CD8-positive, alpha-beta memory T cell (primary cell): ENCODE data around the gene LRP1B. TPM values are rescaled to one million over a fixed set of nuclear protein-coding genes. Genes with fewer than 3 reads are reported as not detected.

ENCODE experiments used
- CTCF ChIA-PET: fragments of 350-600 bp; sonication (Branson Sonifier 250); formaldehyde crosslinking; loops from one replicate; lab custom pipeline; 2021; ENCODE audit warnings: antibody characterized with exemption; lab: Charles Lee
- POLR2A ChIA-PET: fragments of 350-600 bp; sonication (Branson Sonifier 250); formaldehyde crosslinking; loops from one replicate; lab custom pipeline; 2021; ENCODE audit warnings: antibody characterized with exemption; lab: Charles Lee
- DNase-seq, 5 donors: peaks; one replicate each; pipeline versions ENCODE4 v3.0.0 to v3.0.0-alpha.2; 2020 to 2022; ENCODE audit warnings: mixed read lengths in 1 of 5
- H3K27ac ChIP-seq: one replicate; pipeline ENCODE4 v1.7.0; 2013; ENCODE audit warnings: low read depth, mild to moderate bottlenecking, low read length, moderate library complexity
- H3K27me3 ChIP-seq: 2 replicates; pipeline ENCODE4 v1.7.0; 2013; ENCODE audit warnings: low read length, mild to moderate bottlenecking; ENCODE audit not compliant: insufficient read depth, poor library complexity, severe bottlenecking
- H3K36me3 ChIP-seq: 2 replicates; pipeline ENCODE4 v1.7.0; 2013; ENCODE audit warnings: mild to moderate bottlenecking, low read length, moderate library complexity; ENCODE audit not compliant: insufficient read depth
- H3K4me1 ChIP-seq: 2 replicates; pipeline ENCODE4 v1.7.0; 2013; ENCODE audit warnings: mild to moderate bottlenecking, low read length, moderate library complexity; ENCODE audit not compliant: insufficient read depth
- H3K4me3 ChIP-seq: 2 replicates; pipeline ENCODE4 v1.7.0; 2013; ENCODE audit warnings: mild to moderate bottlenecking, low read length
- H3K9me3 ChIP-seq: 2 replicates; pipeline ENCODE4 v1.7.0; 2013; ENCODE audit warnings: mild to moderate bottlenecking, low read length
- H3K27ac Mint-ChIP-seq, 8 donors: one replicate each; pipeline ENCODE4 v1.8.0; 2020 to 2021; ENCODE audit warnings: mixed read lengths in 8 of 8, mild to moderate bottlenecking in 6 of 8, inconsistent platforms in 3 of 8, moderate library complexity in 3 of 8
- H3K27me3 Mint-ChIP-seq, 2 donors: one replicate each; pipeline ENCODE4 v1.8.0; 2020 to 2021; ENCODE audit warnings: mixed read lengths in 2 of 2, mild to moderate bottlenecking in 1 of 2, moderate library complexity in 1 of 2
- H3K36me3 Mint-ChIP-seq, 3 donors: one replicate each; pipeline ENCODE4 v1.8.0; 2020 to 2021; ENCODE audit warnings: mixed read lengths in 3 of 3, inconsistent platforms in 1 of 3, mild to moderate bottlenecking in 1 of 3
- H3K4me1 Mint-ChIP-seq, 3 donors: one replicate each; pipeline ENCODE4 v1.8.0; 2020 to 2021; ENCODE audit warnings: mixed read lengths in 3 of 3, inconsistent platforms in 1 of 3, mild to moderate bottlenecking in 1 of 3
- H3K4me3 Mint-ChIP-seq, 7 donors: one replicate each; pipeline ENCODE4 v1.8.0; 2020 to 2021; ENCODE audit warnings: mixed read lengths in 7 of 7, mild to moderate bottlenecking in 6 of 7, moderate library complexity in 4 of 7, inconsistent platforms in 2 of 7
- H3K9me3 Mint-ChIP-seq, 5 donors: one replicate each; pipeline ENCODE4 v1.8.0; 2020 to 2022; ENCODE audit warnings: mixed read lengths in 5 of 5, mild to moderate bottlenecking in 3 of 5, moderate library complexity in 2 of 5, inconsistent platforms in 1 of 5
- polyA plus RNA-seq: library from polyadenylated mRNA; unstranded; fragments of 300-500 nt; fragmentation: Illumina TruSeq; gene quantifications from one replicate; pipeline ENCODE4 v1.2.3, GENCODE V29; 2021
- total RNA-seq, 2 experiments: library from RNA; stranded (reverse); gene quantifications; one replicate each; pipeline ENCODE4 v1.2.3, GENCODE V29; 2021

The LRP1B gene
- total and polyA plus RNA-seq, 3 experiments from 2014 or later = not detected

DNA sequence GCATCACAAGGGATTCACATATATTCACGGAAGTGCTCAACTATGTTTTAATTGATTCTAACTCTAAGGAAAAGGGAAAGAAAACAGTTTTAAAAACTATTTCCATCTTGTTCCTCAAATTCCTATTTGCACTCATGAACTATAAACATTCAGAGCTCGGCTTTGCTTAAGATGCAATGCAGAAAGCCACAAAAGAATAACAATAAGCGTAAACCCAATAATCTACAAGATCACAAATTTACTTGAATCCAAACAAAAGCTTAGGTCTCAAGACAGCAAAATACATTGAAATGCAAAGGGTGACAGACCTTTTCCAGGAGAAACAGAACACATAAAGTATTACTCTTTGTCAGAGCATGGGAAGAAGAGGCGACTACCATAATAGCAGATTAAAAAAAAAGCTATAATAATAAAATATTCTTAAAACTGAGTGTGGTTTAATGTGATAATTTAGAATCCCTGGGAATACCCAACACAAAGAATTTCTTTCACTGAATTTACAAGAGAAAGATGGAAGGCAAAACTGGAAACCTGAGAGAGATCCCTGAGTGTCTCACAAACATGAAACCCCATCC lies 1094.9 kb downstream of the LRP1B start:
- Histone ChIP-seq H3K27me3 (no peaks in the 10 kb centered on the region), H3K36me3 (no peaks in the 10 kb centered on the region), H3K4me1 (no peaks in the 10 kb centered on the region), H3K9me3 (no peaks in the 10 kb centered on the region), H3K4me3 (no peak overlapping the region), H3K27ac (no peak overlapping the region)
- no peaks in the 10 kb centered on the region for H3K36me3 Mint-ChIP-seq
- ChIA-PET POLR2A (no interaction called here), CTCF (no interaction called here)
- peaks cover 0 to 41% (median 14%) of the 10 kb centered on the region in 5 donors for H3K9me3 Mint-ChIP-seq
- H3K4me3 Mint-ChIP-seq = no peak overlapping the region
- no peaks in the 10 kb centered on the region for H3K4me1 Mint-ChIP-seq
- H3K27me3 Mint-ChIP-seq = no peaks in the 10 kb centered on the region
- H3K27ac Mint-ChIP-seq = no peak overlapping the region
- DNase-seq = no peak

DNA sequence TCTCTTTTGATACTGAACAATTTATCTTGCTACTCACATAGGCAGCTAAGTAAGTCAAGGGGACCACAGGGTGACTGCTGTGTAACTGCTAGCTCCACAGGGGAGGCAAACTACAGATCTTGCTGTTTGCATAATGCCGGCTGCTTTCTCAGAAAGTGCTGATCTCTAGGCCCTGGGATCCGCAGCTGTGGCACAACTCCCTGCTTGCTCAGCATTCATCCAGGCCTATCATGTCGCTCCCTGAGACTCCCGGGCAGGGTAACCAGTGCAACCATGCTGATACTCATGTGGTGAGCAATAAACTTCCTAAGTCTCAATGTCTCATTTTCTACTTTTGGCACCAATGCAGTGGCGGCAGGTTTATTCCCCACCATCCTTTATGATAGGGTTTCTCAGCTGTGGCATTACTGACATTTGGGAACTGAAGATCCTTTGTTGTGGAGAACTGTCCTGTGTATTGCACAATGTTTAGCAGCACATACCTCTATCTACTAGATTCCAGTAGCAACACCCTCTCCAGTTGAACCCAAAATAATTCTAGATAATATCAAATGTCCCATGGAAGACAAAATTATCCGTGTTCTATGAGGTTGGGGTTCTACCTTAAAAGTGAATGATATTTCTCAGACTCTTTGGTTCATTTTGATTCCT lies 1101.3 kb downstream of the LRP1B start:
- Histone ChIP-seq H3K27ac (no peak overlapping the region), H3K9me3 (no peaks in the 10 kb centered on the region), H3K4me3 (no peak overlapping the region), H3K36me3 (no peaks in the 10 kb centered on the region), H3K4me1 (no peaks in the 10 kb centered on the region), H3K27me3 (no peaks in the 10 kb centered on the region)
- Mint-ChIP-seq H3K4me3 (no peak overlapping the region), H3K9me3 (peaks cover 3 to 48% (median 16%) of the 10 kb centered on the region in 5 donors), H3K36me3 (no peaks in the 10 kb centered on the region), H3K4me1 (no peaks in the 10 kb centered on the region), H3K27me3 (no peaks in the 10 kb centered on the region), H3K27ac (no peak overlapping the region)
- CTCF ChIA-PET = no interaction called here
- DNase-seq = no peak
- POLR2A ChIA-PET = no interaction called here

- Histone ChIP-seq H3K4me3 (no peak overlapping the region), H3K4me1 (no peaks in the 10 kb centered on the region), H3K27ac (no peak overlapping the region), H3K27me3 (no peaks in the 10 kb centered on the region), H3K9me3 (no peaks in the 10 kb centered on the region), H3K36me3 (no peaks in the 10 kb centered on the region)
- H3K9me3 Mint-ChIP-seq = peaks cover 3 to 44% (median 12%) of the 10 kb centered on the region in 5 donors
- H3K27me3 Mint-ChIP-seq = no peaks in the 10 kb centered on the region
- ChIA-PET CTCF (no interaction called here), POLR2A (no interaction called here)
- no peaks in the 10 kb centered on the region for H3K36me3 Mint-ChIP-seq
- no peak for DNase-seq
- H3K4me3 Mint-ChIP-seq = no peak overlapping the region
- H3K4me1 Mint-ChIP-seq = no peaks in the 10 kb centered on the region
- no peak overlapping the region for H3K27ac Mint-ChIP-seq
Observed at GRCh38 chr2:141027221-141027620, 1103.6 kb downstream of the LRP1B start.

GRCh38 chr2:141021611-141022010 lies 1109.2 kb downstream of the LRP1B start:
- POLR2A ChIA-PET = no interaction called here
- Histone ChIP-seq H3K4me3 (no peak overlapping the region), H3K27me3 (no peaks in the 10 kb centered on the region)

GRCh38 chr2:141021109-141021508 lies 1109.7 kb downstream of the LRP1B start:
- CTCF ChIA-PET = no interaction called here
- H3K9me3 Mint-ChIP-seq = peaks cover 0 to 25% (median 4%) of the 10 kb centered on the region in 5 donors
- H3K4me3 Mint-ChIP-seq = no peak overlapping the region

More at GRCh38 chr2:141021611-141022010, 1109.2 kb downstream of the LRP1B start:
- Mint-ChIP-seq H3K36me3 (no peaks in the 10 kb centered on the region), H3K9me3 (peaks cover 0 to 25% (median 4%) of the 10 kb centered on the region in 5 donors), H3K4me3 (no peak overlapping the region), H3K27me3 (no peaks in the 10 kb centered on the region), H3K4me1 (no peaks in the 10 kb centered on the region), H3K27ac (no peak overlapping the region)
- no peaks in the 10 kb centered on the region for H3K9me3 ChIP-seq
- H3K36me3 ChIP-seq = no peaks in the 10 kb centered on the region
- CTCF ChIA-PET = no interaction called here
- no peak overlapping the region for H3K27ac ChIP-seq
- no peak for DNase-seq
- H3K4me1 ChIP-seq = no peaks in the 10 kb centered on the region

DNA sequence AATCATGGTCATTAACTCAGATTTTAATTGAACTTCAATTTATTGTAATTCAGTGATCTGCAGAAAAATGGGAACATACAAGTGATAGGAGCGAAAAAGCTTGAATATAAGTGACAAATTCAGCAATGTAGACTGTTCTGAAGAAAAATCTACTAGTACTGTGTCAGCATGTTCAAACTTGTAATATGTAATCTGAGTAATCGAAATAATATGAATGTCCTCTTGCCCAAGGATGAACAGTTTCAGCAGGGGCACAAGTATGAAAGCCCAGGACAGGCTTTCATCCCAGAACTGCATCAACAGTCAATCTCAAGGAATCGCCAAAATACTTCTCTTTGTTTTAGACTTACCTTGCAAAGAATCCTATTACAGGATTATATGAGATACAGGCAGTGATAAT lies 1110.5 kb downstream of the LRP1B start:
- Mint-ChIP-seq H3K4me3 (no peak overlapping the region), H3K27me3 (no peaks in the 10 kb centered on the region), H3K27ac (no peak overlapping the region), H3K36me3 (no peaks in the 10 kb centered on the region), H3K4me1 (no peaks in the 10 kb centered on the region), H3K9me3 (peaks cover 0 to 33% (median 3%) of the 10 kb centered on the region in 5 donors)
- Histone ChIP-seq H3K4me1 (no peaks in the 10 kb centered on the region), H3K27me3 (no peaks in the 10 kb centered on the region), H3K9me3 (no peaks in the 10 kb centered on the region), H3K4me3 (no peak overlapping the region), H3K27ac (no peak overlapping the region), H3K36me3 (no peaks in the 10 kb centered on the region)
- POLR2A ChIA-PET = no interaction called here
- CTCF ChIA-PET = no interaction called here
- no peak for DNase-seq

More at GRCh38 chr2:141021109-141021508, 1109.7 kb downstream of the LRP1B start:
- H3K36me3 Mint-ChIP-seq = no peaks in the 10 kb centered on the region
- Histone ChIP-seq H3K9me3 (no peaks in the 10 kb centered on the region), H3K27me3 (no peaks in the 10 kb centered on the region), H3K27ac (no peak overlapping the region), H3K4me3 (no peak overlapping the region), H3K4me1 (no peaks in the 10 kb centered on the region), H3K36me3 (no peaks in the 10 kb centered on the region)
- no peaks in the 10 kb centered on the region for H3K27me3 Mint-ChIP-seq
- POLR2A ChIA-PET = no interaction called here
- DNase-seq = no peak
- no peaks in the 10 kb centered on the region for H3K4me1 Mint-ChIP-seq
- H3K27ac Mint-ChIP-seq = no peak overlapping the region

GRCh38 chr2:141015341-141016047 lies 1115.3 kb downstream of the LRP1B start:
- CTCF ChIA-PET = no interaction called here
- no peaks in the 10 kb centered on the region for H3K27me3 ChIP-seq
- POLR2A ChIA-PET = no interaction called here
- H3K4me3 ChIP-seq = no peak overlapping the region
- H3K27ac ChIP-seq = no peak overlapping the region
- peaks cover 0 to 35% (median 3%) of the 10 kb centered on the region in 5 donors for H3K9me3 Mint-ChIP-seq
- DNase-seq = no peak
- H3K4me1 Mint-ChIP-seq = no peaks in the 10 kb centered on the region
- no peaks in the 10 kb centered on the region for H3K36me3 Mint-ChIP-seq
- H3K27me3 Mint-ChIP-seq = no peaks in the 10 kb centered on the region
- no peak overlapping the region for H3K4me3 Mint-ChIP-seq
- no peaks in the 10 kb centered on the region for H3K36me3 ChIP-seq
- H3K27ac Mint-ChIP-seq = no peak overlapping the region
- no peaks in the 10 kb centered on the region for H3K9me3 ChIP-seq
- H3K4me1 ChIP-seq = no peaks in the 10 kb centered on the region

GRCh38 chr2:141003967-141004657 lies 1126.7 kb downstream of the LRP1B start:
- no peaks in the 10 kb centered on the region for H3K4me1 Mint-ChIP-seq
- Histone ChIP-seq H3K4me3 (no peak overlapping the region), H3K4me1 (no peaks in the 10 kb centered on the region), H3K9me3 (no peaks in the 10 kb centered on the region), H3K36me3 (no peaks in the 10 kb centered on the region), H3K27ac (no peak overlapping the region), H3K27me3 (no peaks in the 10 kb centered on the region)
- H3K36me3 Mint-ChIP-seq = peaks cover 0 to 1% (median 0%) of the 10 kb centered on the region in 3 donors
- H3K9me3 Mint-ChIP-seq = peaks cover 2 to 19% (median 5%) of the 10 kb centered on the region in 5 donors
- ChIA-PET POLR2A (no interaction called here), CTCF (no interaction called here)
- H3K27ac Mint-ChIP-seq = no peak overlapping the region
- H3K4me3 Mint-ChIP-seq = no peak overlapping the region
- DNase-seq = no peak
- H3K27me3 Mint-ChIP-seq = no peaks in the 10 kb centered on the region
